Choroid plexus epithelial cell (primary cell): ENCODE data around the gene TAAR1.

ENCODE experiments used
- DNase-seq: peaks from one replicate; pipeline ENCODE4 v3.0.0-alpha.2; 2010; ENCODE audit warnings: low read depth
- H3K4me3 ChIP-seq: 2 replicates; pipeline ENCODE4 v1.5.1; 2011; ENCODE audit warnings: low read depth, mild to moderate bottlenecking, control low read depth, low read length, moderate library complexity
- CTCF ChIP-seq: conservative IDR thresholded peaks from 2 replicates; pipeline ENCODE4 v1.5.1; 2011; ENCODE audit warnings: low read depth, mild to moderate bottlenecking, control low read depth, inconsistent platforms, low read length, moderate library complexity

The TAAR1 gene

DNA sequence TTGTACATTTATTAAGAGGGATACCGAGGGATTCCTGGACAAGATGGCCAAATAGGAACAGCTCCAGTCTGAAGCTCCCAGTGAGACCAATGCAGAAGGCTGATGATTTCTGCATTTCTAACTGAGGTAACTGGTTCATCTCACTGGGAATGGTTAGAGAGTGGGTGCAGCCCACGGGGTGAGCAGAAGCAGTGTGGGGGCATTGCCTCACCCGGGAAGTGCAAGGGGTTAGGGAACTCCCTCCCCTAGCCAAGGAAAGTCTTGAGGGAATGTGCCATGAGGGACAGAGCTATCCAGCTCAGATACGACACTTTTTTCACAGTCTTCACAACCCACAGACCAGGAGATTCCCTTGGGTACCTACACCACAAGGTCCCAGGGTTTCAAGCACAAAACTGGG, 24.2 kb downstream of the TAAR1 start:
- no peak for DNase-seq
- no peak for TF ChIP-seq CTCF

GRCh38 chr6:132633362-132633761, 25.6 kb downstream of the TAAR1 start:
- no peak for TF ChIP-seq CTCF
- H3K4me3 ChIP-seq = no peak overlapping the region
- DNase-seq = no peak

More for the DNA sequence above, 24.2 kb downstream of the TAAR1 start:
- no peak overlapping the region for H3K4me3 ChIP-seq

DNA sequence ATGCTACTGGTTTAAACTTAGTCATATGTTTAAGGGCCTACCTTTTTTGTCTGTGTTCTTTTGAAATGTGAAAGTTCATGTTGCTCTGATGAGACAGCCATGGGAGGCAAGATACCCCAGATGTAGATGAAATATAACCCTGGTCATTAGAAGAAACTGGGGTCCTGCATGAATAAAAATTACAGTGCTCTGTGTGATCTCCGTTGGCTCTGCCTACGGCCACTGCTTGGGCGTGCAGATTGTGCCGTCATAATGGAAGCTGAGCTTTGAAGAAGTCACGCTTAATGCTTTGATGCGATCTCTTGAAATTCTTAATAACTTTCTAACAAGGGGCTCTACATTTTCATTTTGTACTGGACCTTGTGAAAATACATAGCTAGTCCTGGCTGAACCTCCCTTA, 34.8 kb downstream of the TAAR1 start, which contains the start of gene TAAR2:
TSS of gene TAAR2 (minus strand) at position 101 of the 400 bp plus-strand sequence. CDS start at position 101, 0 bp downstream.
- no peak within 1 kb of the TSS for H3K4me3 ChIP-seq
- TF ChIP-seq CTCF = no peak
- DNase-seq = no peak

DNA sequence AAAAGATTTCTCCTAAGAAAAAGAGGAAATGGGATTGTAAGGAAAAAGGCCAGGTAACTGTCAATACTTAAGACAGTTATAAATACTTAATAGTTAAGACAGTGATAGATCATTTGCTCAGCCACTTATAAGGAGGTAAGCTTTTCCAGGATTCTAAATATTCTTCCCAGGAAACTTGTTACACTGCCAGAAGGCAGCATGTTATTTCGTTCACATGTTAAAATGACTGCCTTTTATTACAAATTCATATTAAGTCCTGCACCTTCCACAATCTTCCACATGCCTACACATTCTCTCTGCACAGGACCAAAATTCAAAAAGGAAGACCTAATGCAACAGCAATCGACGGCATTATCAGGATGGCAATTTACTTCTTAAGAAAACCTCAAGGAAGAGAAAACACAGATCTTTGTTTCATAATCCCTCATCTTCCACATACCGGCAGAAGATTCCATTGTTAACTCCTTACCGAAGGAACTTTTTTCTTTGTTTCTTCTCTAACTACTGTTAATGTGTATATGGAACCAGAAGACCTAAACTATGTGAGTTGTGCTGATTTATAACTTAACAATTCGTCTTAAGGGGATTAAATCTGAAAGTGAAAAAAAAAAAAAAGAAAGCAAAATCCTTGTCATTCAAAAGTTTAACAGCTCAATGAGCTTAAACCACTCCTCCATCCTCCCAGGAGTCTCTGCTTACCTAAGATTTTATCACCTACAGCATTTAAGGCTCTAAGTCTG, 35.7 kb downstream of the TAAR1 start:
- DNase-seq = no peak
- TF ChIP-seq CTCF = no peak

DNA sequence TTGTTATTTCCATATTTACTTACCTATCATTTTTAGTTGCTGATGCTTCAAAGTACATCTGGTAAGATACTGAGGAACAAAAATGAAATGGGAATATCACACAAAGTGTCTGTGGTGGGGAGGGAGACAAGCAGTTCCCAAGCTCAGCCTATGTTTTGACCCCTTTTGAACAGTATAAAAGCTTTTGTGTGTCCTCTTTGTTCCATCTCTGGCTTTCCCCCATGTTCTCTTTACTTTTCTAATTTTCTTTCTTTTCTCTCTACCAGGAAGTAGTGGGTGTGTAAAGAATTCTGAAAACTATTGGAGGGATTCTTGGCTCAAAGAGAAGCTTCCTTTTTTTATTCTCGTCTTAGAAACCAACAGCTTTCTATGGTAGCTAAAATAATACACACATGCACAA, 42.3 kb downstream of the TAAR1 start:
- H3K4me3 ChIP-seq = no peak overlapping the region
- DNase-seq = no peak
- TF ChIP-seq CTCF = no peak

More for the DNA sequence above, 35.7 kb downstream of the TAAR1 start:
- no peak overlapping the region for H3K4me3 ChIP-seq

- no peak for DNase-seq
- no peak for TF ChIP-seq CTCF
- no peak overlapping the region for H3K4me3 ChIP-seq
Observed at GRCh38 chr6:132614554-132614953, 44.4 kb downstream of the TAAR1 start.

GRCh38 chr6:132612449-132613108, 46.4 kb downstream of the TAAR1 start:
- no peak for TF ChIP-seq CTCF
- DNase-seq = no peak
- no peak overlapping the region for H3K4me3 ChIP-seq
